HG03442 (cell line): ENCODE measurements around the gene LFNG.

Source experiments
- ATAC-seq: cut with Tn5 transposase; IDR thresholded peaks from one replicate; pipeline ENCODE4 v1.9.1; 2021; ENCODE audit warnings: mild to moderate bottlenecking, moderate library complexity; ENCODE audit not compliant: unreplicated experiment

LFNG gene, protein sequence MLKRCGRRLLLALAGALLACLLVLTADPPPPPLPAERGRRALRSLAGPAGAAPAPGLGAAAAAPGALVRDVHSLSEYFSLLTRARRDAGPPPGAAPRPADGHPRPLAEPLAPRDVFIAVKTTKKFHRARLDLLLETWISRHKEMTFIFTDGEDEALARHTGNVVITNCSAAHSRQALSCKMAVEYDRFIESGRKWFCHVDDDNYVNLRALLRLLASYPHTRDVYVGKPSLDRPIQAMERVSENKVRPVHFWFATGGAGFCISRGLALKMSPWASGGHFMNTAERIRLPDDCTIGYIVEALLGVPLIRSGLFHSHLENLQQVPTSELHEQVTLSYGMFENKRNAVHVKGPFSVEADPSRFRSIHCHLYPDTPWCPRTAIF

DNA sequence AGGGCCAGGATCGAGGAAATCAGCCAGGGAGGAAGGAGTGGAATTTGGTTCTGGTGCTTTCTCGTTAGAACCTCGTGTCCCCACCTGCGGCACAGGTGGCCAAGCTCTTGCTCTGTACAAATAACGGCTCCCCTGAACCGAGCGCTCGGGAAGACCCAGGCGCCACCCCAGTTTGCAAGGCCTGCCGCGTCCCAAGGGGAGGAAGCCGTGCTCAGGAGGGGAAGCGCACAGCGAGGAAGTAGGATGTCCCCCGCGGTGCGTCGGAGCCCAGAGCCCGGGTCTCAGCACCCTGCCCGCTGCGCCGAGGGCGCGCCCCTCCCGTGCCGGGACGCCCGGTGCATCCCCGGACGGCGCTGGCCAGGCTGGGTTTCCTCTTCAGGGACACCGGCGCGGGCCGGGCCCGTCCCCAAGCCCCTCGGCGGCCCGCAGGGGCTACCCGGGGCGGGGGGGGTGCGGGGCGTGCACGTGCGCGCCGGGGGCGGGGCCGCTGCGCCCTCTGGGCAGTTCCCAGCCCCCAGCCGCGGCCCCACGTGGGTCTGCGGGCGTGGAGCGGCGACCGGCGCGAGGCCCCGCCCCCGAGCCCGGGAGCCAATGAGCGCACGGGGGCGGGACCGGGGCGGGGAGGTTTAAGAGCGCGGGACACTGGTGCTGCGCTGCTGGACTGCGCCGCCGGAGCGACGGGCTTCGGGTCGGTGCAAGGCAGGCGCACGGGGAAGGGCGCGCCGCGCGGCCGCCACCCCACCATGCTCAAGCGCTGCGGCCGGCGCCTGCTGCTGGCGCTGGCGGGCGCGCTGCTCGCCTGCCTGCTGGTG is at the start of gene LFNG:
Gene LFNG (plus strand): TSS at position 656 of the 812 bp plus-strand sequence. CDS start 88 bp downstream, at position 744.
- ATAC-seq: peak; percentile 77

DNA sequence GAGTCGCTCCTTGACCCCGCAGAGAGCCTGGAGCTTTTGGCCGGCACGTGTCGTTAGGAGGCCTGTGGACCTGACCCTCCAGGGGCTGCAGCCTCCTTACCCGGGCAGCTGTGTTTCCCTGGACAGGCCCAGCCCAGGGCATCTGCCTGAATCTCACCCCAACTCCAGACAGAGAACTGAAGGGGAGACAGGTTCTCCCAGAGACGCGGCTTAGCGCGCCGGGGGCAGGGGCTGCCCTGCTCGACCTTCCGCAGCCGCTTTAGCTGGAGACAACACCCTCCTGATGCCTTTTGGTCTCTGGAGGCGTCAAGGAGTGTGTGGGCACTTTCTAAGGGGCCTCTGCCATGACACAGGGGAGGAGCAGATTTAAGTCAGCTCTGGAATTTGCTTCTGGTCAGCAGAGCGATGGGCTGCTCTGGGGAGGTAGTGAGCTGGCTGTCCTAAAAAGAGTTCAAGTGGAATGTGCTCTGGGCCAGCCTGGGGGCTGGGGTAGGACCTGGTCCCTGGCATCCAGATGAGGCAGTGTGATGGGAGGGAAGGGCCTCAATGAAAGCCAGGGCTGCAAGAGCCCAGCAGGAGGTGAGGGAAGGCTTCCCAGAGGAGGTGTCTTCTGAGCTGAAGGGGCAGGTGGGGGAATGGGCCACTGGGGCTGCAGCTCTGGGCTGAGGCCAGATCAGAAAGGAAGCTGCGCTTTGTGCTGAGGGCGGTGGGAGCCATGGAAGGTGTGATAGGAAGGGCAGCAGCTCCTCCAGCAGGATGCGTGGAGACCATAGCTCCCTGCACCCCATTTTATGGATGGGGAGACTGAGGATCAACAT is 49.2 kb upstream of the LFNG start:
- ATAC-seq: no peak

GRCh38 chr7:2471022-2471329 is 48.6 kb upstream of the LFNG start:
- ATAC-seq: no peak

DNA sequence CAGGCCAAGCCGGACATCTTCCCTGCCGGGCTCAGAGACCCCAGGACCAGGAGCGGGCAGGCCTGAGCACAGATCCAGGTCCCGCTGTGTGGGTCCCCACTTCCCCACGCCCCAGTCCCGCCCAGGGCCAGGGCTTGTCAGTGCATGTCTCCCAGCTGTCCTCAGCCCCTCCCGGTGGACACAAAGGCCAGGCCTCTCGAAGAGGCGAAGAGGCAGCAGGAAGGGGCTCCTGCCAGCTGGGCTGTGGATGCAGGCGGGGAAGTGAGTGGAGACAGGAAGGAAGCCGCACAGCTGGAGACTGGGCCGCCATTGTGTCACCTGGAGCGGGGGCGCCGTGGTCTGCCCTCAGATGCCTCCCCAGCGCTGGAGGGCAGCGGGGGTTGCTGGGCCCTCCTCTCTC is 48.2 kb upstream of the LFNG start:
- ATAC-seq: no peak

GRCh38 chr7:2472739-2473138 is 46.8 kb upstream of the LFNG start:
- ATAC-seq: no peak

- ATAC-seq: no peak
Measured at GRCh38 chr7:2473496-2474180, 45.9 kb upstream of the LFNG start.

DNA sequence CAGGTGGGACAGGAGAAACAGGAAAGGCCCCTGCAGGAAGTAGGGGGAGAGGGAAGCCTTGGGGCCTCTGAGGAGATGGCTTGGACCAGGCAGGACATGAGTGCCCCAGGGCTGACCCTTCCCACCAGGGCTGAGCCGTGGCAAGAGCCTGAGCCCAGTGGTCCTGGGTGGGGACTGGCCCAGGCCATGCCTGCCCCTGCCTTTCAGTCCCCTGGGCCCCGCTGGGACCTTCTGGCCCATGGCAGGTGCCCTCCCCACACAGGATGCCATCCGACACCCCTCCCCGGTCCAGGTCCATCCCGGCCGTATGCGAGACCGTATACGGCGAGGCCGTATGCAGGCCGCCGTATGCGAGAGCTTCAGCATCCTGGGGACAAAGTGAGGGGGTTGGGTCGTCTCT is 45.4 kb upstream of the LFNG start:
- ATAC-seq: no peak

DNA sequence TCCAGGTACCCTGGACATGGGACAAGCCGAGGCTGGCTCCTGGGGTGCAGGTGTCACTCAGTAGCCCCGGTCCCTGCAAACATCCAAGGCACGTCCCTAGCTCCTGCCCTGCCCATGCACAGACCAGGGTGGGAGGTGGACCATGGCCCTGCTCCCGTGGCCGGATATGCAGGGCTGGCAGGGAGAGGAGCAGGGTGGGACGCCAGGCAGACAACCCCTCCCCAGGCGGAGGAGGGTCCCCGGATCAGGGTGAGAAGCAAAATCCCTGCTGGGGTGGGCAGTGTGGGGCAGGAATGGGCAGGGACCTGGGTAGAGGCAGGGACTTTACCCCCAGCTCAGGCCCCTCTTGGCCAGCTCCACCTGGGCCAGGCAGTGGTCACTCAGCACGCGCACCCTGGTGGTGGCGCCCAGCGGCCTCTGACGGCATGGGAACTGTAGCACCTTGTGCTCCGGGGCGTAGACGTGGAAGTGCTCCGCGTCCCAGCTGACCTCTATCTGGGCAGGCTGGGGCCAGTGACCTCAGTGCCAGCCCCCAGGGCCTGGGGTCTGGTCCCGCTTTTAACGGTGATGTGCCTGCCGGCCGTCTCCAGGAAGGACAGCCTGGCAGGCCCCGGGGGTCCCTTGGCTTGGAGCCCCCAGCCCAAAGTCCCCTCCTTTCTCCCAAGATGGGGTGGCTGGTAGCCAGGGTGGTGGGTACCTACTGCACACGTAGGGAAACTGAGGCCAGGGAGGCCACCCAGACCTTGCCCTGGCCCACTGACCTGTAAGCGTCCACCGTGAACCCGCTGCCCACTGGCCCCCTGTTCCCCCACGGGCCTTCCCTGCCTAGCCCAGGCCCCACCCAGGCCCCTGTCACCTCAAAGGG is 44.5 kb upstream of the LFNG start:
- ATAC-seq: no peak

DNA sequence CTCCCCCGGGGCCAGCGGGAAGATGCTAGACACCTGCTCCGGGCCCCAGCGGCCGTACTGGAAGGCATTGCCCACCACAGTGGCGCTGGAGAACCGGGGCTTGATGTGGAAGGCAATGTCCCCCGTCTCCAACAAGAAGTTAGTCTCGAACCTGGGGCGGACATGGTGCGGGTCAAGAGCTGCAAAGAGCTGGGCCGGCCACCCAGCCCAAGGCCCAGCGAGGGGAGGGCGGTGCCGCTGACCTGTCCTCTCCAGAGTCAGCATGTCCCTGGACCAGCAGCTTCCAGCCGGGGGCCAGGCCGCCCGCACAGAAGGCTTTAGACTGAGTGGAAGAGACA is 43.9 kb upstream of the LFNG start:
- no peak for ATAC-seq

DNA sequence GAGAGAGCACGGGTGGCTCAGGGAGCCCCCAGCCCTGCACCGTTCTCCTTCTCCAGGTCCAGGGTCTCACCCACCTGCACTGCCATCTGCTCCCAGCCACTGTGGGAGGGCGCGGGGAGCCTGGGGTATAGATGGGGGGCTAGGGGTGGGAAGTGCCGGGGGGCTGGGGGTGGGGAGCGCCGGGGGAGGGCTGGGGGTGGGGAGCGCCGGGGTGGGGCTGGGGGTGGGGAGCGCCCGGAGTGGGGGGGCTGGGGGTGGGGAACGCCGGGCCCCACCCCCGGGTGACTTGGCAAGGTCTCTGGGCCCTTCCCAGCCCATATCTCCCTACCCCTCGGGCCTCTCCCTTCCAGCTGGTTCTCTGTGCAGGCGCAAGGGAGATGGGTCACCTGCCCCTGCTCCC is 43.3 kb upstream of the LFNG start, which contains the start of gene GRIFIN:
Gene GRIFIN (minus strand): TSS at position 101 of the 400 bp plus-strand sequence. CDS start 15 bp downstream, at position 86.
- no peak for ATAC-seq

DNA sequence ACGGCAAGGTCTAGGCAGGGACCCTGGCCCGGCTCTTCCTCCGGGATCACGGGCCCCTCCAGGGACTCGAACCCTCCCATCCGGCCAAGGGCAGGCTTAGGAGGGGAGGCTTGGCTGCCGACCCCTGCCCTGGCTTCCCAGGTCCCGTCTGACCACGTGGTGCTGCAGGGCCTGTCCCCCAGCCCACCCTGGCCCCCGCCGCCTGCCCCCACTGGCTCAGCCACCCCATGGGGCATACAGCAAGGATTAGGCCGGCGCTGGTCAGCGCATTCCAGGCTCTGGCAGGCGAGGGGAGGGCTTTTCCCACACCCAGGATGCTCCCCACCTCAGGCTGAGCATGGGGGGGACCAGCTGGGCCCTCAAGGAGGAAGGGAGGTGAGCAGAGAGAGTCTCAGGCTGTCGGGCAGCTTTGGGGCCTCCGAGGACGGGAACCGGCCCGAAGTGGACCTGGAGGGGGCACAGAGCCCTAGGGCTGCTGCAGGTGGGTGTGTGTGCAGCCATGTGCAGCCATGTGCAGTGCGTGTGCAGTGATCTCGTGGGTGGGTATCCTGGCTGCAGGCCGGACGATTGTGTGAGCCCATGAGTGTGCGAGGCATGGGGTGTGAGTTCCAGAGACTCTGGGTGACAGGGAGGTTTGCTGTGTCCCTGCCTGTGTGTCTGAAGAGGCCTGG is 42.7 kb upstream of the LFNG start:
- no peak for ATAC-seq

- peak; percentile 67 for ATAC-seq
Measured at GRCh38 chr7:2477447-2478398, 41.9 kb upstream of the LFNG start.

GRCh38 chr7:2478399-2478785 is 41.2 kb upstream of the LFNG start:
- ATAC-seq: no peak

- ATAC-seq: no peak
Measured at GRCh38 chr7:2478800-2479199, 40.8 kb upstream of the LFNG start.

DNA sequence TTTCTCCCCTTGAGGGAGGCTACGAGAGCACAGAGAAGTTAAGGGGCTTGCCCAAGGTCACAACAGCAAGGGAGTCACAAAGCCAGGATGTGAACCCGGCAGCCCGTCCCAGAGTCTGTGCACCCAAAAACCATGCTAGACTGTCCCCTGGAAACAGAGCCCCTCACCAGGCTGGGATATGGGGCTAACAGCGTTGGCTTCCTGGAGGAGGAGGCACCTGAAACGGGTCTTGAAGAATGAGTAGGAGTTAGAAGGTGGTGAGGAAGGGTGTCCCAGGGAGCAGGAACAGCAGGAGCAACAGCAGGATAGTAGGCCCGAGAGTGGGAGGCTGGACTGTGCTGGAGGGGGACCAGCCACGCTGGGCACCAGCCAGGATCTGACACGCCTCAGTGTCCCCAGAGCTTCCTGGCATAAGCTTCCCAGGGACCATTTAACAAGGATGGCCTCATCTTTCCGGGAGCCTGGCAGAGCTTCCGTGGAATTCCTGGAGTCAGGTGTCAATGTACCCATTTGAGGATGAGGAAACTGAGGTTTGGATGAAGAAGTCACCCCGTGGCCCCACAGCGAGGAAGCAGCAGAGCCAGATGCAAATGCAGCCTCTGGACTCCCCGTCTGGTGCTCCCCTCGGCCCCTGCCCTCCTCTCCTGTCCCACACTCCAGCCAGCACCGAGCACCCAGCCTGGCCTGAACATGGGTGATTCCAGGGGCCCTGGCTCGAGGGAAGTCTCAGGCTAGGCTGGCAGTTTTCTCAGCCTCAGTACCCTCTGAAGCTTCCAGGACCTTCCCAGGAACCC is 40.1 kb upstream of the LFNG start:
- ATAC-seq: no peak

DNA sequence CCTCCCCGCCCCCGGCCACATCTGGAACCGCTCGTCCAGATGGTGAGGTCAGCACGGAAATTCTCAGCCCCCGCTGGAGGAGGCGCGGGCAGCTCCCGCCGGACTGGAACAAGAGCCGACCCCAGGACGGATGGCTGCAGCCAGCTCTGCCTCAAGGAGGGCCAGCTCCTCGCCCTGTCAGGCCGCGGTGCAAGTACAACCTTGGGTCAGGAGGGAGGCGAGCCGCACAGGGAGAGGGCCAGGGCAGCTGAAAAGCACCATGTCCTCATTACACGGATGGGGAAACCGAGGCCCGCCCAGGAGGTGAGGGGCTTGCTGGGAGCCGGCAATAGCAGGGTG is 39.5 kb upstream of the LFNG start:
- ATAC-seq: no peak

DNA sequence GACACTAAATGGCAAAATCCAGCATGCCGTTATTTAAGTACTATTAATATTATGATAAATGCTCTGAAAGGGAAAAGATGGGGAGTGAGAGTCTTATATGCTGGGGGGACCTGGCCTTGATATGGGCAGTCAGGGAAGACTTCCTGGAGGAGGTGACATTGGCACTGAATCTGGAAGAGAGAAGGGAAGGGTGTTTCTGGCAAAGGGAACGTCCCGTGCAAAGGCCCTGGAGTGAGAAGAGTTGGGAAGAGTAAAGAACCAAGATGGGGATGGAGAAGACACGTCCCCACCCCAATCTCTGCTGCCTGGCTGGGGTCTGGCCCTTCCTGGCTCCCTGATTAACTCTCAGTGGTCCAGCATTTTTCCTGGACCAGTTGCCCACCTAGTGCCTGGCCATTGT is 38.4 kb upstream of the LFNG start:
- no peak for ATAC-seq
